GM23338 (cell line): Measurements from ENCODE around the gene FGF3. TPM values are rescaled to one million over a fixed set of nuclear protein-coding genes. Genes with fewer than 3 reads are reported as not detected.

ENCODE experiments used
- ATAC-seq: fragments of 200-7000 bp; cut with Tn5 transposase; 3 replicates; pipeline ENCODE4 v1.9.1; 2020
- DNase-seq: peaks from one replicate; pipeline ENCODE4 v3.0.0-alpha.2; 2015; ENCODE audit warnings: low spot score
- H2AFZ ChIP-seq: fragments of 200-600 bp; sonication (generic); 2 replicates; pipeline ENCODE4 v1.8.0; 2016; ENCODE audit warnings: antibody characterized with exemption, mild to moderate bottlenecking, moderate library complexity
- H3F3A ChIP-seq: fragments of 200-600 bp; sonication (generic); replicated peaks from 2 replicates; pipeline ENCODE4 v1.8.0; 2017; ENCODE audit warnings: antibody characterized with exemption, mixed run types, low read depth
- H3K27ac ChIP-seq: fragments of 200-600 bp; sonication (generic); 2 replicates; pipeline ENCODE4 v1.6.1; 2016; ENCODE audit warnings: low read depth
- H3K27me3 ChIP-seq: fragments of 200-600 bp; sonication (generic); 2 replicates; pipeline ENCODE4 v1.8.0; 2016; ENCODE audit warnings: mild to moderate bottlenecking, mixed run types, moderate library complexity; ENCODE audit not compliant: insufficient read depth
- H3K36me3 ChIP-seq: fragments of 200-600 bp; sonication (generic); 2 replicates; pipeline ENCODE4 v1.8.0; 2016; ENCODE audit warnings: mild to moderate bottlenecking; ENCODE audit not compliant: insufficient read depth
- H3K4me1 ChIP-seq: fragments of 200-600 bp; sonication (generic); 2 replicates; pipeline ENCODE4 v1.8.0; 2016; ENCODE audit warnings: mild to moderate bottlenecking, moderate library complexity; ENCODE audit not compliant: insufficient read depth
- H3K4me2 ChIP-seq: fragments of 200-600 bp; sonication (generic); 2 replicates; pipeline ENCODE4 v1.7.1; 2017; ENCODE audit warnings: mixed run types
- H3K4me3 ChIP-seq: fragments of 200-600 bp; sonication (generic); 2 replicates; pipeline ENCODE4 v1.6.1; 2016; ENCODE audit warnings: mixed run types
- H3K79me2 ChIP-seq: fragments of 200-600 bp; sonication (generic); replicated peaks from 2 replicates; pipeline ENCODE4 v1.8.0; 2017; ENCODE audit warnings: mild to moderate bottlenecking; ENCODE audit not compliant: insufficient read depth
- H3K9me2 ChIP-seq: fragments of 200-600 bp; sonication (generic); 2 replicates; pipeline ENCODE4 v1.8.0; 2017; ENCODE audit not compliant: insufficient read depth
- H4K20me1 ChIP-seq: fragments of 200-600 bp; sonication (generic); replicated peaks from 2 replicates; pipeline ENCODE4 v1.8.0; 2017; ENCODE audit warnings: mild to moderate bottlenecking; ENCODE audit not compliant: insufficient read depth
- H3K27ac Mint-ChIP-seq: 2 replicates; pipeline ENCODE4 v1.8.0; 2020; ENCODE audit warnings: inconsistent platforms, mild to moderate bottlenecking, moderate library complexity, mixed read lengths
- H3K27me3 Mint-ChIP-seq: 3 replicates; pipeline ENCODE4 v1.8.0; 2022; ENCODE audit warnings: low read depth, mild to moderate bottlenecking, moderate library complexity, mixed read lengths, inconsistent platforms; ENCODE audit not compliant: insufficient read depth, poor library complexity
- H3K36me3 Mint-ChIP-seq: 3 replicates; pipeline ENCODE4 v1.8.0; 2021; ENCODE audit warnings: low read depth, mild to moderate bottlenecking, inconsistent platforms, moderate library complexity, mixed read lengths
- H3K4me1 Mint-ChIP-seq: 3 replicates; pipeline ENCODE4 v1.8.0; 2020; ENCODE audit warnings: mild to moderate bottlenecking, inconsistent platforms, mixed read lengths
- H3K4me3 Mint-ChIP-seq: 3 replicates; pipeline ENCODE4 v1.8.0; 2021; ENCODE audit warnings: moderate library complexity, mild to moderate bottlenecking, inconsistent platforms, mixed read lengths
- H3K9me3 Mint-ChIP-seq: 3 replicates; pipeline ENCODE4 v1.8.0; 2020; ENCODE audit warnings: moderate library complexity, mild to moderate bottlenecking, inconsistent platforms, mixed read lengths
- CREB1 ChIP-seq: fragments of 250-450 bp; sonication (Bioruptor Pico); IDR thresholded peaks from 2 replicates; pipeline ENCODE4 v1.5.0; 2020; ENCODE audit warnings: low read depth, mild to moderate bottlenecking, moderate library complexity
- CTCF ChIP-seq, 2 experiments: fragments of 200-600 bp in 1 of 2; sonication (generic) in 1 of 2; conservative IDR thresholded peaks; 2 replicates each; pipeline versions ENCODE4 v1.5.1 to v1.6.1; 2016 to 2017; ENCODE audit warnings: antibody characterized with exemption in 2 of 2, low read depth in 2 of 2, mild to moderate bottlenecking in 2 of 2, moderate library complexity in 1 of 2
- JUNB ChIP-seq: IDR thresholded peaks from one replicate; pipeline ENCODE4 v1.6.1; 2016; ENCODE audit warnings: antibody characterized with exemption; ENCODE audit not compliant: unreplicated experiment
- POLR2AphosphoS5 ChIP-seq: IDR thresholded peaks from 2 replicates; pipeline ENCODE4 v1.6.1; 2016; ENCODE audit warnings: antibody characterized with exemption, low read depth
- STAT1 ChIP-seq: IDR thresholded peaks from one replicate; pipeline ENCODE4 v1.6.1; 2016; ENCODE audit warnings: antibody characterized with exemption; ENCODE audit not compliant: unreplicated experiment
- ZNF331 ChIP-seq: fragments of 250-450 bp; sonication (Bioruptor Pico); IDR thresholded peaks from 2 replicates; pipeline ENCODE4 v1.5.0; 2020; ENCODE audit warnings: low read depth, mild to moderate bottlenecking, moderate library complexity
- ZNF462 ChIP-seq: fragments of 250-450 bp; sonication (Bioruptor Pico); IDR thresholded peaks from 2 replicates; pipeline ENCODE4 v1.5.0; 2020; ENCODE audit warnings: mild to moderate bottlenecking, moderate library complexity
- polyA plus RNA-seq: library from polyadenylated mRNA; unstranded; fragments of >200 nt; fragmentation: Nextera tagmentation; extraction: Ambion mirVana; gene quantifications from 2 replicates; pipeline ENCODE4 v1.2.1, GENCODE V29; 2016
- total RNA-seq: library from RNA; depleted of rRNA; stranded (reverse); fragments of >200 nt; shearing (Covaris generic); gene quantifications from 2 replicates; pipeline ENCODE4 v1.2.3, GENCODE V29; 2014

FGF3 gene
- total and polyA plus RNA-seq, 2 experiments from 2014 or later, result 1.2 TPM; not detected in 1

DNA sequence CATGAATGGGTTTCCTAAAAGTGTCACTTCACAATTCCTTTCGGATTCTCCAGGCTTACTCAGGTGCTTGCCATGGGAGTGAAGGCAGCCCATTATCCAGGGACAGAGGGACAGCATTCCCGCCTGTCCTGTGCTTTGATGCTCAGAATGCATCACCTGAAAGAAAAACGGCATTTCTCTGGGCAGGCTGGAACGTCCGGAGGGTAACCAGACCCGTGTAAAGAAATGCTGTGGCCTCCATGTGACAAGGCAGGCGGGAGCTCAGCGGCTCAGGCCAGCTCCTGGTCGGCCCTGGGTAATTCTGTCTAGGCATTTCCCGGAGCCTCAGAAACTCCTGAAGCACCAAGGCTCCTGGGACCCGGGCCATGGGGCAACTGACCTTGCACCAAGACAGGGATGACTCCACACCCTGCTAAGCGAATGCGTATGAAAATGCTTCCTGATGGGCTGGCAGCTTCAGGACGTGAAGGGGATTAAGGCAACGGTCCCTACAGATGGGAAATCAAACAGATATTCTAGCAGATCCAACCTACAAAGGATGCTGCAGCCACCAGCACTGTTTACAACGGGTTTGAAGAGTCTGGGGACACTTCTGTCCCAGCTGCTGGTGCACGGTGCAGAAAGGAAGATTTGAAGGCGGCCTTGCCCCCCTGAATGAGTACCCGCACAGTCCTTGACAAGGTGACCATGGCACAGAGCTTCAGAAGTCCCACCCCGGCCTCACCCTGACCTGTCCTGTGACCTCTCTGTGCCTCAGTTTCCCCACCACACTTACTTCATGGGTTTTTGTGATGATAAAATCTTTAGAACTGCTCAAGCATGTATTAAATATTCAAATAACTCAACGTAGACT lies 13.6 kb upstream of the FGF3 start:
- H3K36me3 ChIP-seq, result no peaks in the 10 kb centered on the region
- H3K27me3 ChIP-seq, result no peaks in the 10 kb centered on the region
- no peak overlapping the region for H3K4me3 Mint-ChIP-seq
- H3K9me2 ChIP-seq, result no peaks in the 10 kb centered on the region
- no peaks in the 10 kb centered on the region for H3K79me2 ChIP-seq
- peak; percentile 56 for DNase-seq
- H2AFZ ChIP-seq, result peak overlapping the region; percentile 59; the same call in 1 of the 2 replicates
- peak; percentile 44 for ATAC-seq
- 0 out of 2 replicates have a peak, but pooled peaks cover 2% of the 10 kb centered on the region for H3F3A ChIP-seq
- peaks cover 26% of the 10 kb centered on the region for H3K4me1 Mint-ChIP-seq
- peaks cover 20% of the 10 kb centered on the region for H3K4me1 ChIP-seq
- H3K27ac ChIP-seq, result no peak overlapping the region
- no peaks in the 10 kb centered on the region for H4K20me1 ChIP-seq
- peaks cover 5% of the 10 kb centered on the region for H3K27me3 Mint-ChIP-seq
- H3K9me3 Mint-ChIP-seq, result no peaks in the 10 kb centered on the region
- no peak overlapping the region for H3K4me3 ChIP-seq
- no peak overlapping the region for H3K27ac Mint-ChIP-seq
- H3K36me3 Mint-ChIP-seq, result no peaks in the 10 kb centered on the region
- TF ChIP-seq ZNF462 (CRISPR knock-in tag) (no peak), ZNF331 (no peak), CREB1 (CRISPR knock-in tag) (no peak), CTCF (conservative IDR thresholded peaks at IDR 0.05; ENCODE audit: low read depth in 2 of 2) (no peak), JUNB (no peak), STAT1 (no peak), POLR2AphosphoS5 (no peak)
- peak overlapping the region; percentile 35; the same call in 1 of the 2 replicates for H3K4me2 ChIP-seq
